Cardiac fibroblast (primary cell): ENCODE data around the gene F8.
"Not testable (repeated sequence)": the region's sequence is repeated elsewhere in the genome, so short reads cannot be mapped to it uniquely, and the experiment has no call there.

Experiments used
- DNase-seq, 2 donors: peaks; one replicate each; pipeline versions ENCODE4 v3.0.0 to v3.0.0-alpha.2; 2010; ENCODE audit warnings: low read depth in 2 of 2
- H3K4me3 ChIP-seq, 2 donors: replicated peaks in 1 of 2; 1 replicate in 1 of 2; 2 replicates in 1 of 2; pipeline ENCODE4 v1.5.1; 2011; ENCODE audit warnings: low read depth in 2 of 2, low read length in 2 of 2, mild to moderate bottlenecking in 2 of 2, moderate library complexity in 1 of 2
- TF ChIP-seq, protein P1 (sequence below): IDR thresholded peaks from one replicate; pipeline ENCODE4 v1.5.1; 2011; ENCODE audit warnings: low read depth, mild to moderate bottlenecking, low read length, inconsistent platforms

F8 gene

DNA sequence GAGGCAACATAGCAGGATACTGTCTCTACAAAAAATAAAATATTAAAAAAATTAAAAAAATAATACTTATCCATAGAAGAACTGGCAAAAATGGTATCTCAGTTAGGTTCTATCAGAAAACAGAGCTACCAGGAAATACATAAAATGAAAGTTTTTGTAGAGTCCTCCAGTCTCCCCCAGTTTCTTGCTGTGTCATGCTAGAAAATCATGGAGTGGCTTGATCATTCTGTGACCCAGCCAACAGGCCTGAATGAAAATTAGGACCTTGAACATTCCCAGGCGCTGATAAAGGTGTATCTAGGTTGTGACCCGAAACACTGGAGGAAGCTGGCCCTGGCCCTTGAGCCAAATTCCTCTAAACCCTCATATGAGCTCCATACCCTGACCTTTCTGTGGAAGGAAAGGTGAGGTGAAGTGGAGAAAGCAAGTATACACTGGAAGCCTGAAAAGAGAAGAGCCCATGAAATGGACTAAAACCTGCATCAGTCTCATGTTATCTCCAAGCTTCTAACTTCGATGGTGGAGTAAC, 188.7 kb downstream of the F8 start:
- no peak for DNase-seq
- TF ChIP-seq, protein P1, sequence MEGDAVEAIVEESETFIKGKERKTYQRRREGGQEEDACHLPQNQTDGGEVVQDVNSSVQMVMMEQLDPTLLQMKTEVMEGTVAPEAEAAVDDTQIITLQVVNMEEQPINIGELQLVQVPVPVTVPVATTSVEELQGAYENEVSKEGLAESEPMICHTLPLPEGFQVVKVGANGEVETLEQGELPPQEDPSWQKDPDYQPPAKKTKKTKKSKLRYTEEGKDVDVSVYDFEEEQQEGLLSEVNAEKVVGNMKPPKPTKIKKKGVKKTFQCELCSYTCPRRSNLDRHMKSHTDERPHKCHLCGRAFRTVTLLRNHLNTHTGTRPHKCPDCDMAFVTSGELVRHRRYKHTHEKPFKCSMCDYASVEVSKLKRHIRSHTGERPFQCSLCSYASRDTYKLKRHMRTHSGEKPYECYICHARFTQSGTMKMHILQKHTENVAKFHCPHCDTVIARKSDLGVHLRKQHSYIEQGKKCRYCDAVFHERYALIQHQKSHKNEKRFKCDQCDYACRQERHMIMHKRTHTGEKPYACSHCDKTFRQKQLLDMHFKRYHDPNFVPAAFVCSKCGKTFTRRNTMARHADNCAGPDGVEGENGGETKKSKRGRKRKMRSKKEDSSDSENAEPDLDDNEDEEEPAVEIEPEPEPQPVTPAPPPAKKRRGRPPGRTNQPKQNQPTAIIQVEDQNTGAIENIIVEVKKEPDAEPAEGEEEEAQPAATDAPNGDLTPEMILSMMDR: no peak

DNA sequence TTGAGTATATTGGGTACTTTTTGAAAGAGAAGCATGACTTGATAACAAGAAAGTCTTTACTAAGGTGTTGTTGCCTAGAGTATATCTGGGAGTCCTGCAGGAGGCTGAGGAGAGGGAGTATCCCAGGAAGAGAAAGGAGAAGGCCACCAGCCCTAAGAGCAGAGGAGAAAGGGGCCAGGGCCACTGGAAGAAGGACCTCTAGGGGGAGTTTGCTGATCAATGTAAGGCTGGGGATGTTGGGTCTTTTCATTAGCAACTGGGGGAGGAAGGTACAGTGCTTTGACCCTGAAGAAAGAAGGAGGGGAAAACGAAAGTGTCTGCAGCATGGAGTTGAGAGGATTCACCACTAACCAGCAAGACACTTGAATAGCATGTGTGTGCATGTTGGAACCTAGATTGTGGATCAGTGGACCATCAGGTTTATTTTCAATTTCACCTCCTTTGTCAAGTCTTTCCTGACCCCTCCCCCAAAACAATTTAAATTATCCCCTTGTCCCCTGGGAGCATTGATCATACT, 192.5 kb downstream of the F8 start:
- no peak overlapping the region for H3K4me3 ChIP-seq
- TF ChIP-seq, protein P1: no peak
- DNase-seq: no peak

More for the DNA sequence above, 188.7 kb downstream of the F8 start:
- no peak overlapping the region for H3K4me3 ChIP-seq

DNA sequence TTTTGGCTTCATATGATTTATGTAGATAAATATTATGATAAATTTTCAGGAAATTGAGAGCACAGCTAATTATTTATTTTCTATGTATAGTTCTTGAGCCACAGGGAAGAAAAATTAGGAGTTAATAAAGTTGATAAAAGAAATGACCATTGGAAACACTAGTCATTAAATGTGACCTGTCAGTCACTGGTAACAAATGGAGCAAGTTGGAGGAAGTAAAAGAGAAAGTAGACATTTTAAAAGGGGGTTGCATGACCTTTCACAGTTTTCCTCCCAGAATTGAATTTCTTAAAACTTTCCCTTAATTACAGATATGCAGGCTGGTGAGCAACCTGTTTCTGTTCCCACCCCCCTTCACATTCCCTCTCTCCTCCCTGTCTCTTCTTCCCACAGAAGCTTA, 193.4 kb downstream of the F8 start:
- no peak overlapping the region for H3K4me3 ChIP-seq
- TF ChIP-seq, protein P1: no peak
- DNase-seq: no peak

DNA sequence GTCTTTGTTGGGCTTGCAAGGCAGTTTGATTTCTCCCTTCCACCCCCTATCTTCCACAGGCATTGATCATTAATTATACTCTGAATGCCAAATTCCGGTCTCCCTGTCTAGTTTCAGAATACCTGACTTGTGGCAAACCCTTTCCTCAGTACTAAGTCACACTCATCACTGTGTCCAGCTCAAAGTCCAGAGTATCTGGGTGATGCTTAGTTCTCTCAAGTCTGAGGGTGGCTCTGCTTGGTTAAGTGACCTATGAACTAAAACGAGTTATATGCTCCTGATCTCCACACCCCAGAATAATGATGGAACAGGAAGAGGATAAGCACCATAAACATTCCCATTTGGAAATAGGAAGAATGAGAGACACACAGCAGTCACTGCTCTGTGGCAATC, 194.5 kb downstream of the F8 start:
- H3K4me3 ChIP-seq: no peak overlapping the region
- DNase-seq: no peak
- TF ChIP-seq, protein P1: no peak

DNA sequence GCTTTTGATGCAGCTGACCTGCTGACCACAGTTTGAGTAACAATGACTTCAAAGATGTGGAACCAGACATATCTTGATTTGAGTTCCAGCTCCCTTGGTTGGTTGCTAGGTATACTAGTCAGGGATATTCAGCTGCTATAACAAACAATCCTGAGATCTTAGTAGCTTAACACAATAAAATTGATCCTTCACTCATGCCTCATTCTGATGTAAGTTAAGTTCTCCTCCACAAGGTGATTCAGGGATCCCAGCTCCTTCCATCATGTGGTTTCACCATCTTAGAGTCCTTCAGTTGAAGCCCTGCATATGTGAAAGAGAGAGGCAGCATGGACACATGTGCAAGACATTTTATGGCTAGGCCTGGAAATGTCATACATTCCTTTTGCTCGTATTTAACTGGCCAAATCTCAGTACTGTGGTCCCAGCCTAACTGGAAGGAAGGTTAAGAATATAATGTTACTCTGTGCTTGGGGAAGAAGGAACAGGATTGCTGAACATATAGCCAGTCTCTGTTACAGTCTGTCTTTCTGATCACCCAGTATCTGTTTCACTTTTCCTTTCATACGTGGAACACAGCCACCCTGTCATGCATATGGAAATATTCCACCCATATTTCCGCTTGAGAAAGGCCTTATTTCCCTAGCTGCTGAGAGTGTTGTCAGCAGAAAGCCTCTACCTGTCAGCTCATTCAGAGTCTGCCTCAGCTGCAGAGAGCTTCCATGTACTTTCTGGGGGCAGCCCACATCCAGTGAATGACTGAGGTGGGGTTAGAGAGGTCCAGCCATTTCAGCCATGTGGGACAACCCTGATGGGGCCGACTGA, 195.1 kb downstream of the F8 start:
- DNase-seq: no peak
- H3K4me3 ChIP-seq: no peak overlapping the region
- TF ChIP-seq, protein P1: no peak

DNA sequence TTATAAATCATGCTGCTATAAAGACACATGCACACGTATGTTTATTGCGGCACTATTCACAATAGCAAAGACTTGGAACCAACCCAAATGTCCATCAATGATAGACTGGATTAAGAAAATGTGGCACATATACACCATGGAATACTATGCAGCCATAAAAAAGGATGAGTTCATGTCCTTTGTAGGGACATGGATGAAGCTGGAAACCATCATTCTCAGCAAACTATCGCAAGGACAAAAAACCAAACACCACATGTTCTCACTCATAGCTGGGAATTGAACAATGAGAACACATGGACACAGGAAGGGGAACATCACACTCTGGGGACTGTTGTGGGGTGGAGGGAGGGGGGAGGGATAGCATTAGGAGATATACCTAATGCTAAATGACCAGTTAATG, 196.9 kb downstream of the F8 start:
- not testable (repeated sequence) for DNase-seq, H3K4me3 ChIP-seq

DNA sequence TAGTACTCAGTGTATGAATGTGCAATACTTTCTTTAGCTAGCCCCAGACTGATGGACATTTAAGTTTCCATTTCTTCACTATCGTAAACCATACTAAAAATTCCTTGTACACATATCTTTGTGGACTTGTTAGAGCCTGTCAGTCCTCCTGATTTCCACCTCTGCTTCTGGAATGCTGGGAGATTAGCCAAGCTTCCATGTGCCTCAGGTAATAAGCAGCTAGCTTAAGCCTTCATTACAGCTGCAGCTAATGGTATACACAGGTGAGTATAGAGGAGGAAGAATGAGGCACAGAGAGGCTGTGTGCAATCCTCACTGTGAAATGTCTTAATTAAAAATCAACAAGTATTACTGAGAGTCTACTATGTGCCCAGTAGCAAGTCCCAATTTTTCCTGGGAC, 197.9 kb downstream of the F8 start:
- DNase-seq: no peak
- TF ChIP-seq, protein P1: no peak
- H3K4me3 ChIP-seq: no peak overlapping the region
